Stimulated activated CD4-positive, alpha-beta T cell treated with anti-CD3 and anti-CD28 coated beads, Interleukin-4, amount 100 ng/mL, for 48 hours (primary cell): ENCODE data around the gene DPH2.

Experiments used
- DNase-seq, 2 donors: peaks; one replicate each; pipeline ENCODE4 v3.0.0-alpha.2; 2020; ENCODE audit warnings: low read depth in 2 of 2

Gene DPH2

GRCh38 chr1:43983253-43983899 lies 13.6 kb downstream of the DPH2 start:
- no peak for DNase-seq

- no peak for DNase-seq
Observed at GRCh38 chr1:43984855-43985254, 15.0 kb downstream of the DPH2 start.

- DNase-seq = no peak
Observed at GRCh38 chr1:43985984-43986595, 16.3 kb downstream of the DPH2 start.

- no peak for DNase-seq
Observed at GRCh38 chr1:43986712-43987111, 16.9 kb downstream of the DPH2 start.

GRCh38 chr1:43987159-43987902 lies 17.5 kb downstream of the DPH2 start:
- DNase-seq = no peak

GRCh38 chr1:43990271-43991199 lies 20.7 kb downstream of the DPH2 start:
- no peak for DNase-seq

GRCh38 chr1:43991200-43991475 lies 21.3 kb downstream of the DPH2 start:
- no peak for DNase-seq

GRCh38 chr1:43991476-43992231 lies 21.8 kb downstream of the DPH2 start, which contains the start of gene CCDC24:
CCDC24 (plus strand) TSS chr1:43991599; CDS start chr1:43991879, 280 bp downstream.
- DNase-seq = peak; percentile 60 to 76

GRCh38 chr1:43992232-43992995 lies 22.6 kb downstream of the DPH2 start:
- DNase-seq = no peak

- no peak for DNase-seq
Observed at GRCh38 chr1:43993206-43993914, 23.6 kb downstream of the DPH2 start.

GRCh38 chr1:43994071-43994470 lies 24.3 kb downstream of the DPH2 start:
- DNase-seq = no peak

GRCh38 chr1:43994794-43995790 lies 25.3 kb downstream of the DPH2 start:
- DNase-seq = no peak

- no peak for DNase-seq
Observed at GRCh38 chr1:43995984-43996732, 26.3 kb downstream of the DPH2 start.

GRCh38 chr1:43996733-43997115 lies 26.9 kb downstream of the DPH2 start:
- DNase-seq = no peak

GRCh38 chr1:43997295-43997999 lies 27.6 kb downstream of the DPH2 start:
- no peak for DNase-seq

GRCh38 chr1:43998000-43998378 lies 28.2 kb downstream of the DPH2 start:
- DNase-seq = no peak

- DNase-seq = no peak
Observed at GRCh38 chr1:43999455-43999854, 29.6 kb downstream of the DPH2 start.
